Measurements from ENCODE around the gene RTN4R.

- TF ChIP-seq CTCF (IDR thresholded peaks at IDR 0.05) (no peak), POLR2A (IDR thresholded peaks at IDR 0.05) (no peak), EP300 (IDR thresholded peaks at IDR 0.05) (no peak), POLR2AphosphoS5 (IDR thresholded peaks at IDR 0.05) (no peak)
Observed at GRCh38 chr22:20275836-20276235, 7.7 kb upstream of the RTN4R start.

Data from upper lobe of left lung (tissue), 4 donors.